CD4-positive, alpha-beta T cell (primary cell): ENCODE data around the gene SH3BGR. TPM values are rescaled to one million over a fixed set of nuclear protein-coding genes. Genes with fewer than 3 reads are reported as not detected.

Experiments used
- ATAC-seq: fragments of 200-7000 bp; cut with Tn5 transposase; one replicate; pipeline ENCODE4 v1.10.0; 2022; ENCODE audit warnings: mild to moderate bottlenecking; ENCODE audit not compliant: poor library complexity
- CTCF ChIA-PET: fragments of 350-600 bp; sonication (Branson Sonifier 250); formaldehyde crosslinking; loops from one replicate; lab custom pipeline; 2021; ENCODE audit warnings: antibody characterized with exemption, inconsistent platforms; lab: Charles Lee
- POLR2A ChIA-PET: fragments of 350-600 bp; sonication (Branson Sonifier 250); formaldehyde crosslinking; loops from one replicate; lab custom pipeline; 2021; ENCODE audit warnings: antibody characterized with exemption, inconsistent platforms; lab: Charles Lee
- DNase-seq, 14 experiments: peaks; one replicate each; pipeline ENCODE4 v3.0.0-alpha.2; 2013 to 2020; ENCODE audit warnings: mixed read lengths in 2 of 14
- H3K27ac ChIP-seq, 2 donors: one replicate each; pipeline versions ENCODE4 v1.5.1 to v1.7.0; 2013; ENCODE audit warnings: low read length in 2 of 2, low read depth in 1 of 2, mild to moderate bottlenecking in 1 of 2
- H3K27me3 ChIP-seq, 2 experiments: 1 replicate in 1 of 2; 2 replicates in 1 of 2; pipeline versions ENCODE4 v1.6.1 to v1.7.0; 2013; ENCODE audit warnings: low read length in 2 of 2, control low read depth in 1 of 2, mild to moderate bottlenecking in 1 of 2, moderate library complexity in 1 of 2; ENCODE audit not compliant: insufficient read depth in 2 of 2, control insufficient read depth in 1 of 2
- H3K36me3 ChIP-seq: one replicate; pipeline ENCODE4 v1.6.1; 2013; ENCODE audit warnings: low read length, control low read depth; ENCODE audit not compliant: insufficient read depth
- H3K4me1 ChIP-seq: one replicate; pipeline ENCODE4 v1.6.1; 2013; ENCODE audit warnings: low read length, control low read depth; ENCODE audit not compliant: insufficient read depth
- H3K4me3 ChIP-seq: one replicate; pipeline ENCODE4 v1.5.1; 2013; ENCODE audit warnings: mild to moderate bottlenecking, low read length, moderate library complexity
- H3K9me3 ChIP-seq, 2 experiments: 1 replicate in 1 of 2; 2 replicates in 1 of 2; pipeline versions ENCODE4 v1.6.1 to v1.7.0; 2013; ENCODE audit warnings: low read length in 2 of 2, mild to moderate bottlenecking in 2 of 2, control low read depth in 1 of 2, moderate library complexity in 1 of 2; ENCODE audit not compliant: control insufficient read depth in 1 of 2, insufficient read depth in 1 of 2
- H3K27ac Mint-ChIP-seq: one replicate; pipeline ENCODE4 v1.8.0; 2020; ENCODE audit warnings: mixed read lengths
- H3K27me3 Mint-ChIP-seq: one replicate; pipeline ENCODE4 v1.8.0; 2021; ENCODE audit warnings: mixed read lengths
- H3K36me3 Mint-ChIP-seq: one replicate; pipeline ENCODE4 v1.8.0; 2021; ENCODE audit warnings: low read depth, mixed read lengths
- H3K4me1 Mint-ChIP-seq: one replicate; pipeline ENCODE4 v1.8.0; 2021; ENCODE audit warnings: low read depth, mixed read lengths
- H3K4me3 Mint-ChIP-seq: one replicate; pipeline ENCODE4 v1.8.0; 2020; ENCODE audit warnings: mild to moderate bottlenecking, mixed read lengths
- H3K9me3 Mint-ChIP-seq: one replicate; pipeline ENCODE4 v1.8.0; 2020; ENCODE audit warnings: mixed read lengths
- intact Hi-C, 2 experiments: fragments of 100-400 bp; cut with DNase I in 1 of 2; cut with micrococcal nuclease in 1 of 2; formaldehyde crosslinking; loops; one replicate each; pipeline versions ENCODE4 v1.15.1 to v1.9.0; 2023 to 2025; cut with DNase I, micrococcal nuclease
- total RNA-seq, 174 experiments: library from RNA in 2 of 174; stranded (reverse) in 2 of 174; gene quantifications; one replicate each; pipeline ENCODE4 v1.2.3 and lab custom pipeline; 2021 to 2026
- TF ChIP-seq, protein P1 (sequence below): fragments of 200-600 bp; IDR thresholded peaks from one replicate; pipeline ENCODE4 v1.8.0; 2022; ENCODE audit warnings: antibody characterized with exemption, mild to moderate bottlenecking

Gene SH3BGR
- total RNA-seq, 2 experiments from 2014 or later: 0.63 to 0.87 TPM

DNA sequence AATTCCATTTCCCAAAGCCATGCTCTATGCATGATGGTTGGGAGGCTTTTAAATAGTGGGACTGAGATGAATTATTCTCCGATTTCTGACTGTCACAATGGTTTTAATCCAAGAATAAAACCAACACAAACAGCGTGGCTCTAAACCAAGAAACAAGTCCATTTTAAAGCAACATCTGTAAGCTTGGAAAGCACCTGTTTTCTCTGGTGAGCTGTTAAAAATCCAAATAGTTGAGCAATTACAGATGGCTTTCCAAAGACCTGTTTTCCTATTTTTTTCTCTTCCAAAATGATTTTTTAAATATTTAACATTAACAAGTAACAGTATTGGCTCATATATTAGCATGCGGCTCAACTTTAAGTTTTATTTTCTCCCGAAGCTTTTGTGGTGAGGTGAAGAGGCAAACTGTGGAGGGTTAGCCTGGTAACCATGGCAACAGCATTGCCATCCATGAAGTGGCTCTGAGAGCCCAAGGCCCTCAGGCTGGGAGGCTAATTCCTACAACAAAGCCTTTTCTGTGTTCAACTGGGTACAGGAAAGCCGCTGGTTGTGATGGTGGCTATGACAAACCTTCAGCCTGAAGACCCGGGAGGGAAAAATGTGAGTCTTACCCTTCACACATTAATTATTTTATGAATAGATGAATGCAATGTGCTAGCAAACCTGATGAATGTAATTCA is 104.3 kb downstream of the SH3BGR start:
- ChIA-PET POLR2A (no interaction called here), CTCF (no interaction called here)
- DNase-seq: no peak
- TF ChIP-seq, protein P1, sequence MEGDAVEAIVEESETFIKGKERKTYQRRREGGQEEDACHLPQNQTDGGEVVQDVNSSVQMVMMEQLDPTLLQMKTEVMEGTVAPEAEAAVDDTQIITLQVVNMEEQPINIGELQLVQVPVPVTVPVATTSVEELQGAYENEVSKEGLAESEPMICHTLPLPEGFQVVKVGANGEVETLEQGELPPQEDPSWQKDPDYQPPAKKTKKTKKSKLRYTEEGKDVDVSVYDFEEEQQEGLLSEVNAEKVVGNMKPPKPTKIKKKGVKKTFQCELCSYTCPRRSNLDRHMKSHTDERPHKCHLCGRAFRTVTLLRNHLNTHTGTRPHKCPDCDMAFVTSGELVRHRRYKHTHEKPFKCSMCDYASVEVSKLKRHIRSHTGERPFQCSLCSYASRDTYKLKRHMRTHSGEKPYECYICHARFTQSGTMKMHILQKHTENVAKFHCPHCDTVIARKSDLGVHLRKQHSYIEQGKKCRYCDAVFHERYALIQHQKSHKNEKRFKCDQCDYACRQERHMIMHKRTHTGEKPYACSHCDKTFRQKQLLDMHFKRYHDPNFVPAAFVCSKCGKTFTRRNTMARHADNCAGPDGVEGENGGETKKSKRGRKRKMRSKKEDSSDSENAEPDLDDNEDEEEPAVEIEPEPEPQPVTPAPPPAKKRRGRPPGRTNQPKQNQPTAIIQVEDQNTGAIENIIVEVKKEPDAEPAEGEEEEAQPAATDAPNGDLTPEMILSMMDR: no peak
- Histone ChIP-seq H3K27me3 (no peaks in the 10 kb centered on the region), H3K27ac (no peak overlapping the region), H3K4me1 (no peaks in the 10 kb centered on the region), H3K36me3 (no peaks in the 10 kb centered on the region), H3K4me3 (no peak overlapping the region), H3K9me3 (peaks cover 0 to 4% of the 10 kb centered on the region in 2 experiments)
- H3K9me3 Mint-ChIP-seq: peaks cover 2% of the 10 kb centered on the region
- no peak overlapping the region for H3K4me3 Mint-ChIP-seq
- H3K27me3 Mint-ChIP-seq: peaks cover 15% of the 10 kb centered on the region
- no peaks in the 10 kb centered on the region for H3K36me3 Mint-ChIP-seq
- H3K27ac Mint-ChIP-seq: no peak overlapping the region
- intact Hi-C loops: no loop called here
- ATAC-seq: no peak
- no peaks in the 10 kb centered on the region for H3K4me1 Mint-ChIP-seq

DNA sequence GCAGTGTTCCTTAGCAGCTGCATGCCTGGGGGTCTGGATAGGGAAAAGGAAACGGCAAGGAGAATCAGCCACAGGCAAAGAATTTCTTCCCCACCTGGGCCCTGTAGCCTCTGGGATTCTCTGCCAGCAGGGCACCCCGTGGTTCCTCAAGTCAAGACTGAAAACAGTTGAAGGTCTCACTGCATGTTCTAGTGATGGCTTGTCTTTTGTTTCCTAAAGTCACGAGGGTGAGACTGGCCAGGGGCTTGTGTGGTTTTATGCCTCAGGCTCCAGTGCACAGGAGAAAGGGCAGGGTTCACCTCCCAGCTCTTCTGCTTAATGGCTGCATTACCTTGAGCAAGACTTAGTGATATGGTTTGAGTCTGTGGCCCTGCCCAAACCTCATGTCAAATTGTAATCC is 107.7 kb downstream of the SH3BGR start:
- no peak for ATAC-seq
- H3K36me3 ChIP-seq: no peaks in the 10 kb centered on the region
- H3K27me3 Mint-ChIP-seq: peaks cover 12% of the 10 kb centered on the region
- H3K27ac ChIP-seq: no peak overlapping the region
- H3K27ac Mint-ChIP-seq: no peak overlapping the region
- TF ChIP-seq, protein P1: no peak
- no peak overlapping the region for H3K4me3 Mint-ChIP-seq
- ChIA-PET CTCF (no interaction called here), POLR2A (no interaction called here)
- H3K4me3 ChIP-seq: no peak overlapping the region
- H3K4me1 ChIP-seq: no peaks in the 10 kb centered on the region
- peaks cover 0 to 4% of the 10 kb centered on the region in 2 experiments for H3K9me3 ChIP-seq
- no peaks in the 10 kb centered on the region for H3K4me1 Mint-ChIP-seq
- peaks cover 2% of the 10 kb centered on the region for H3K9me3 Mint-ChIP-seq
- no peak for DNase-seq
- H3K36me3 Mint-ChIP-seq: no peaks in the 10 kb centered on the region
- H3K27me3 ChIP-seq: no peaks in the 10 kb centered on the region
- intact Hi-C loops: no loop called here

DNA sequence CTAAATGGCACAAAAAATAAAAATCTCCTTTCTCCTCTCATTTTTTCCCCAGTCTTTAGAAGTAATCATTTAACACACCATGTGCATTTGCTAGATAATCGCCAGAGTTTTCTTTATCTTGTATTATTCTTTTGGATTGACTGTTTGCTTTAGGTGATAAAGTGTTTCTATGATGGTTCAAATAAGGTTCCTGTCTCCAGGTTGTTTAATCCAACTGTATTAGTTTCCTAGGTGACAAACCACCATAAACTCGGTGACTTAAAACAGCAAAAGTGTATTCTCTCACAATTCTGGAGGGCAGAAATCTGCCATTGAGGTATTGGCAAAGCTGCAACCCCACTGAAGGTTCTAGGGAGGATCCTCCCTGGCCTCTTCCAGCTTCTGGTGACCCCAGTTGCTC is 109.4 kb downstream of the SH3BGR start:
- peaks cover 2% of the 10 kb centered on the region for H3K9me3 Mint-ChIP-seq
- H3K27me3 Mint-ChIP-seq: peaks cover 12% of the 10 kb centered on the region
- no peaks in the 10 kb centered on the region for H3K36me3 ChIP-seq
- no peaks in the 10 kb centered on the region for H3K27me3 ChIP-seq
- intact Hi-C loops: no loop called here
- ATAC-seq (no peak), DNase-seq (no peak)
- peaks cover 0 to 4% of the 10 kb centered on the region in 2 experiments for H3K9me3 ChIP-seq
- no peak overlapping the region for H3K4me3 Mint-ChIP-seq
- H3K27ac Mint-ChIP-seq: no peak overlapping the region
- no peak overlapping the region for H3K4me3 ChIP-seq
- H3K36me3 Mint-ChIP-seq: no peaks in the 10 kb centered on the region
- TF ChIP-seq, protein P1: no peak
- H3K27ac ChIP-seq: no peak overlapping the region
- ChIA-PET POLR2A (no interaction called here), CTCF (no interaction called here)
- H3K4me1 ChIP-seq: no peaks in the 10 kb centered on the region
- H3K4me1 Mint-ChIP-seq: no peaks in the 10 kb centered on the region
